ENCODE results near the gene TM2D3. TPM values are rescaled to one million over a fixed set of nuclear protein-coding genes. Genes with fewer than 3 reads are reported as not detected.
"Not testable (repeated sequence)": the region's sequence is repeated elsewhere in the genome, so short reads cannot be mapped to it uniquely, and the experiment has no call there.

The TM2D3 gene
- polyA plus RNA-seq, 10 donors, result 35.6 to 48.0 (median 40.2) TPM

DNA sequence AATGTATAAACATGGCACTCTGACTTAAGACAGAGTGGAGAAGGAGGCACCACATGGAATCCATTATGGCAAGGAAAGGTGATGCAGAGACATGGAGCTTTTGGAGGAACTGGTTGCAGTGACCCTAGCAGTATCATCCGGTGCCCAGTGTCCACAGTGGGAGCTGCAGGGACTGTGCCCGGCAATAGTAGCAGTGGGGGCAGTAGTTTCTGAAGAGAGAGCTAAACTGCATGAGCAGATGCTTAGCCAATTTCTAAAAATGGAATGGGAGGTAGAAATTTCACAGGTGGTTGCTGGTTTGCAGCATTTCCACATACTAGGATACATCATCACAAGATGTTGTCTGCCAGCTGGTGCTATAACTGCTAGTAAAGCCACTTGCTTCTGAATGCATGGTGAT is 7.8 kb upstream of the TM2D3 start:
- DNase-seq, result no peak

DNA sequence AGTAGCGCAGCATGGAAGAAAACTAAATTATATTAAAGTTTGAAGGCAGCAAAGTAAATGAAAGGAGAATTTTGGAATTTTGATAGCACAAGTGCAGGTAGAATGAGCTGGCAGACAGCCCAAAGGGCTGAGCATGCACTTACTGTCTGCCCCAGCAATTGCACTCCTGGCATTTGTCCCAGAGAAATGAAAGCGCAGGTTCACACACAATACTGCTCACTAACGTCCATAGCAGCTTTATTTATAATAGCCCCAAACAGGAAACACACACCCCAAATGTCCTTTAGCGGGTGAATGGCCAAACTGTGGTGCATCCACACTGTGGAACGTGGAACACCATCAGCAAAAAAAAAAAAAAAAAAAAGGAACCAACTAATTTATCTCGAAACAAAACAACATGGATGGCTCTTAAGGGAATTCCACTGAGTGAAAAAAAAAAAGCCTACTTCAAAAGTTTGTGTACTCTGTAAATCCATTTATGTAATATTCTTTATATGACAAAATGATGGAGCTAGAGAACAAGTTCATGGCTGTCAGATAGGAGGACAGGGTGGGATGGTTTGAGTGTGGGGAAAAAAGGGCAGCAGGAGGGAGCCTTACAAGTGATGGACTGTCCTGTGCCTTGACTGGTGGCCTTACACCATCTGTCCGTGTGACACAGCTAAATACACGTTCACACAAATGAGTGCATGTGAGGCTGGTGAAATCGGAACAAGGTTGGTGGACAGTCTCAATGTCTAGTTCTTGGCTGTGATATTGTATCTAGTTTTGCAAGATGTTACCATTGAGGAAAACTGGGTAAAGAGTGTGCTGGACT is 6.0 kb upstream of the TM2D3 start:
- peak in 1 of 3 donors; percentile 18 for DNase-seq

DNA sequence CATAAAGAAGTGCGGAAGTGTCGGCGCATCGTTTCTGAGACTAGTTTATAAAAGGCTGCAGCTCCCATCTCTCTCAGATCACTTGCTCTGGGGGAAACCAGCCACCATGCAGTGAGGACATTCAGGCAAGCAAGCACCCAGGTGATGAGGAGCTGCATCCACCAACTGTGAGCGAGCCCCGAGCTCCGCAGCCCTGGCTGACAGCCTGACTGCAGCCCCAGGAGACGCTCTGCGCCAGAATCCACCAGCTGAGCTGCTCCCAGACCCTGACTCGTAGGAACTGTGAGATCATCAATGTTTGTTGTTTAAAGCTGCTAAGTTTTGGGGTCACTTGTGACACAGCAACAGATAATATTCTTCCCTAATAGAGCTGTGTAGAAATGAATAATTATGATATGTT is 5.0 kb upstream of the TM2D3 start:
- DNase-seq, result no peak

DNA sequence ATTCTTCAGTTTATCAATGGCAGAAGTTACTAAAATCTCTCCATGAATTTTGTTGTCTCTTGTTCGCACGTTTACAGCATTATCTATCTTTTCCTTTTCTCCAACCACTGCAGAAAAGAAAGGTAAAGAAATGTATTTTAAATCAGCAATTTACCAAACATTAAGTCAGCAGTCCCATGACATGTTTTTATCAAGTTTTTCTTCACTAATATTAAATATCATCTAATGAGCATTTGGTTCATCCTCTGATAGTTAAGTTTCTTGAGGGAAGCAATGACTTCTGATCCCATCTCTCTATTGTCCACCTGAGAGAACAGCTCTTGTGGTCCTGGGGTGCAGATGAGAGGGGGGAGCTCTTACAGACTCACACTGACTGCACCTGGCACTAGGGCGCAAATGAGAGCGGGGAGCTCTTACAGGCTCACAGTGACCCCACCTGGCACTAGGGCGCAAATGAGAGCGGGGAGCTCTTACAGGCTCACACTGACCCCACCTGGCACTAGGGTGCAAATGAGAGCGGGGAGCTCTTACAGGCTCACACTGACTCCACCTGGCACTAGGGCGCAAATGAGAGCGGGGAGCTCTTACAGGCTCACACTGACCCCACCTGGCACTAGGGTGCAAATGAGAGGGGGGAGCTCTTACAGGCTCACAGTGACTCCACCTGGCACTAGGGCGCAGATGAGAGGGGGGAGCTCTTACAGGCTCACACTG is 2.6 kb upstream of the TM2D3 start:
- DNase-seq, result not testable (repeated sequence)

DNA sequence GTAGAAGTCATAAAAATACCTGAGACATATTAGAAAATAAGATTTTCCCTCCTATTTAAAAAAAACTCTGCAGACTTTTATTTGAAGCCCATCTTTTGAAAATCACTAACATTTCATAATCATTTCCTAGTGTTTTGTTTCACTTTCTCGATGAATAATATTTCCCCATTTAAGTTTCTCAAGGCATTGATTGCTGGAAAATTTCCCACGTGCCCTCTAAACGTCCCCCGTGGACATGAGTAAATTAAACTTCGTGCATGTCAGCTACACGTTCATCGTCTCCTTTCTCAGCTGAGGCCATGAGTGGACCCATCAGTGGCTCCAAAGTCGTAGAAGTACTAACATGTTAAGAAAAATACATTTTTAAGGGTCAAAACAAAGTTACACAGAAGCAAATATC is 2.0 kb upstream of the TM2D3 start:
- no peak for DNase-seq

DNA sequence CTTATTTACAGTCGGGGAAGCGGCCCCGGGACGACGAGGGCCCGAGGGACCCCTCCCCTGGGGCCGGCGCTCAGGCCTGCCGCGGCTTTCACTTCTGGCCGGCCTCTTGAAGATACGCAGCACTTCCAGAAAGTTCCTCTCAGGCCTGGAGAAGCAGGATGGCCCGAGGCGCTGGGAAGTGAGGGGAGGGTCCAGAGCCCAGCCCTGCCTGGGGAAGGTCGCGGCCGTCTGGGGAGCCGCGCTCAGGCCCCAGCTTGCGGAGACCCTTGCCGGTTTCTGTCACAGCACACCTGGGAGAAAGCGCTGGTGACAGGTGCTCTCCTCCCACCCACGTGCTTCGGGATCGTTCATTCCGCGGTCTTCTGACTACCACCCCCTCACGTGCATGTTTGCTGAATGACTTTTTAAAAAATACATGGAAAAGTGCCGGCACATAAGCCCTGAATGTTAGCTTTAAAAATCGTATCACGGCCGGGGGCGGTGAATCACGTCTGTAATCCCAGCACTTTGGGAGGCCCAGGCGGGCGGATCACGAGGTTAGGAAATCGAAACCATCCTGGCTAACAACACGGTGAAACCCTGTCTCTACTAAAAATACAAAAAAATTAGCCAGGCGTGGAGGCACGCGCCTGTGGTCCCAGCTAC is 727 bp upstream of the TM2D3 start:
- no peak for DNase-seq

DNA sequence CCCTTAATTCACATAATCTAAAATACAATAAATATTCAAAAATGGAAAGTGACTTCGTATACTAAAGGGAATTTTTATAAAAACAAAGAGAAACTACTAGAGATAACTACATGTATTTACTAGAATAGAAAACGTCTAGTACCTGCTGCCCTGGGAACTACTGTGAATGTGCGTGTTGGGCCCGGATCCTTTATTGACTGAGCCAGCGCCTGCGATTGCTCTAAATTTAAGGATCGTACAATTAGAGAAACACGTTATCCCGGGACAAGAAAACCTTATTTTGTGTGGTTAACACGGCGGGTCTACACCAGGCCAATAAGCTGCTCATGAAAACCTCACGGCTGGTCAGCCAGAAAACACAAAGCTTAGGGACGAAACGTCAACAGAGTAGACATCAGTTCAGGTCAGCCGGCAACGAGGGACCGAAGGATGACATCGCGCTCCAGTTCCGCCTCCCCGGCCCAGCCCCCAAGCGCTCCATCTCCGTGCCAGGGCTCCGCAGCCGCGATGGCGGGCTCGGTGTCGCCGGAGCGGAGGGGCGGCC is 555 bp downstream of the TM2D3 start:
- DNase-seq, result peak in 1 of 3 donors; percentile 20

DNA sequence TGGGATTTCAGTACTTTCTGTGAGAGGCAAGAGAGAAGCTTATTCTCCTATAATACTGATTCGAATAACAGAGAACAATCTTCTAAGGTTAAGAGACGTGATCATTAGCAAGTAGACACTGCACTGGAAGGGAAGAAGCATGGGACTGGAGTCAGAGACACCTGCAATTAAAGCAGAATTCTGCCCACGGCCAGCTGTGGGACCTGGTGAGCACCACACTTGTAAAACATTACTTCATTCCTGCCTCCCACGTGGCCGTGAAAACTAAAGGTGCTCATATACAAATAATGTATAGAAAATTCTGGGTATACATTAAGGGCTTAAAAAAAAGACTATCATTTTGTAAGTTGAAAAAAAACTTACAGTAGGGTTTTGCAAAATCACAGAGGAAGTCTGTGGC is 2.0 kb downstream of the TM2D3 start:
- no peak for DNase-seq

DNA sequence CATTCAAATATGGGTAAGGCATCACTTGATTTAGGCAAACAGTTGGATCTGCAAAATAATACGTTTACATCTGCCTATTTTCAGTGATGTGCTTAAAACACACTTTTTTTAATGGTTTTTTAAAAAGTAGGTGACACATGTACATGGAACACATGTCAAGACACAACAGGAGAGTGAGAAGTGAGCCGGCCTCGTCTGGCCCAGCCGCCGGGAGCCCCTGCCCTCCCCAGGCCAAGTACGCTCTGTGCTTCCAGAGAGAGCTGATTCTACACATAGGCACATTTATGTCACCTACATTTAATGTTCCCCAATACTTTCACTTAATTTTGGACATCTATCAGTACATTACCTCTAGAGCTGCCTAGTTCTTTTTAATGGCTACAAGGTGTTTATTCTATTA is 3.8 kb downstream of the TM2D3 start:
- DNase-seq, result no peak

DNA sequence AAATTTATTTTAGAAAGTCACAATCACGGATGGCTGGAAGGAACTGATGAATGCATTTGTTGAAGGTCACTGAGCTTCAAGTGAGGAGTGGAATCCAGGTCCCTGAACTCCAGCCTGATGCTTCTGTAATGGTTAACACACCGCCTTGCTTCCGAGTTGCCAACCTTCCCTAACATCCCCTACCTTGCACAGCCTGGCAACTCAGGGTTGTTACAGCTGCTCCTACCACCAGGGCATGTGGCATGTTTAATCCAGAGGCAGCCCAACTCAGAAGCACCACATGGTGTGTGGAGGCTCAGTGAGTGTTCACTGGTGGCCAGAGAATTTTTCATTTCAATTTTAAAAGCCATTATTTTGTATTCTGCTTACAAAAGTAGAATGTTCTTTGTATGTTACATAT is 4.9 kb downstream of the TM2D3 start:
- no peak for DNase-seq

DNA sequence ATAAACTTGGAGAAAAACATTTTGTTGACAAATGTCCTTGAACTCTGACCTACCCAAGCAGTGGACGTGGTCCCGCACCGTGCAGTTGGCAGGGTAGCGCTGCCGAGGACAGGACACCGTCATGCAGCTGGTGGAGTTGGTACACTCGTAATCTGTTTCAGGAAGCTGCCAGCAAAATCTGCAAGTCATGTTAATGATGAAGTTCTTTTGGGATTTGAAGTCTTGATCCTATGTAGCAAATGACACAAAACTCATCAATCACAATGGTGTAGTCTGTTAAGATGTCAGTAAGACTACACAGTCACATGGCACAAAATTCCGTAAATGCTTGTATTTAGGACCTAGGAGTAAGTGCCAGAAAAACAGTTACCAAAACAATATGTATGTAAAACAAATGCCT is 5.5 kb downstream of the TM2D3 start:
- peak in 1 of 3 donors; percentile 9 for DNase-seq

DNA sequence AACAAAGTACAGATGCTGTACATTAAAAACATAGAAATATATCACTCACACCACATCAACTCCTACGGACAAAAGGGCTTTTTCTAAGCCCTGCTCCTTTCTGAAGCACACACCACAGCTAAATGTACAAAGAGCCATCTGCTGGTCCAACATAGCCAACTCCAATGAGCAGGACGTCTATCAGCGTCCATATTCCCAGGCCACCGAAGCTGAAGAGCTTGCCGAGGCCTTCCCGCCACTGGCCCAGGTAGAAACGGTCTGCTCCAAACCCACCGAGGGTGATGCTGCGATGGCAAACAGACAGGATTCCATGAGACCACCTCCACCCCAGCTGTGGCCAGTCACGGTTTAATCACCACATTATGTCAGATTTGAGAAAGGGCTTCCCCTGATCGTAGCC is 9.8 kb downstream of the TM2D3 start:
- DNase-seq, result no peak

DNA sequence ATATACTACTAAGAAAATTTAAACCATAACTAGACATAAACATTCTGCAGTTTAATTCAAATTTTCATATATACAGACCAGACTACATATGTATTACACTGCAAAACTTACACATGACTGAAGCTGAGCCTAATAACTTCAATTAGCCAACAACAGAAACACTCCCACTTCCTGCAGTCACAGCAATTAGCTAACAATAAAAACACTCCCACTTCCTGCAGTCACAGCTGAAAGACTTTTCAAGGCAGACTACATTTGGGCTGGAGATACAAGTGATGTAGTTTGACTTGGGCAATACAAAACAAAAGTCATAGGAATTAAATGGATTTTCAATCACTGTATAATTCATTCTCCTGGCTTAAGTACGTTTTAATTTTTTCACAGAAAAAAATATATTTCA is 10.3 kb downstream of the TM2D3 start:
- no peak for DNase-seq

DNA sequence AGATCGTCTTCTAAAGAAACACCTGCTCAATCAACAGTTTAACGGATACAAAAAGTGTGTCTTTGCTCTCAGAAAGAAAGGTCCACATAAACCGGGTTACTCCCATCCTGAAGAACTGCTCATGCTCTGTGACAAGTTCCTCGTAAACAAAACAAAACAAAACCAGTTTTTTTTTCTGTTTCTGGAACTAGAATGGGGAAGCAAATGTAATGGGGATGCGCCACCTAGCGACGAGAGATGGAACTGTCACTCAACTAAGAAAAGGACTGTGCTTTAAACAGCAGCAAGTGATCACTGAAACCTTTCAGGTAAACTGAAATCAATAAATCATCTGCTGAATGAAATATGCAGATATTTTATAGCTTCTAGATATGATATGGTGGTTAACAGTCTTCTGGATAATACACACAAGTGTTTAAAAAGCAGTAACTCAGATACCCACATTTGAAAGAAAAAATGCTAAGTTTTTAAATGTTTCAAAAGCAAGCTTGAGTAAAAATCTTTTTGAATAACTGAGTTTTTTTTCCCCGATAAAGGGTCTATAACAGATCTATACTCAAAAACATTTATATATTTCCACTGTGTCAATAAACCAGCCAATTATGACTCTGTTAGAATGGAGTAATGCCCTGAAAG is 10.9 kb downstream of the TM2D3 start:
- peak; percentile 54 to 89 (median 83) for DNase-seq

DNA sequence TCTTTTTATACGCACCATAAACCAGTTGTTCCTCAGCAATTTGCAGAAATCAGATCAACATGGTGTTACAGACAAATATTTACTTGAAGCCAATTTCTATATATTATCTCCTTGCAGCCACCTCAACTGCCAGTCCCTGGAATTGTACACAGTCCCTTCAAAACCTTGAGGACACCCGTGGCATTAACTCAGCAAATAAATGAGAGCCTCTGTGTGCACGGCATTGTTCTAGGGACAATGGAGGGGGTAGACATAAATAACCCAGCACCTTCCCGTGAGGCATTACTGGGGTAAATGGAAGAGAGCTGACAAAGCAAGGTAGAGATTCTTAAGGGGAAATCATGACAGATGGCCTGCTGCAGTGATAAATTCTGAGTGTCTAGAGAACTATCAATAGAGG is 12.5 kb downstream of the TM2D3 start:
- no peak for DNase-seq

DNA sequence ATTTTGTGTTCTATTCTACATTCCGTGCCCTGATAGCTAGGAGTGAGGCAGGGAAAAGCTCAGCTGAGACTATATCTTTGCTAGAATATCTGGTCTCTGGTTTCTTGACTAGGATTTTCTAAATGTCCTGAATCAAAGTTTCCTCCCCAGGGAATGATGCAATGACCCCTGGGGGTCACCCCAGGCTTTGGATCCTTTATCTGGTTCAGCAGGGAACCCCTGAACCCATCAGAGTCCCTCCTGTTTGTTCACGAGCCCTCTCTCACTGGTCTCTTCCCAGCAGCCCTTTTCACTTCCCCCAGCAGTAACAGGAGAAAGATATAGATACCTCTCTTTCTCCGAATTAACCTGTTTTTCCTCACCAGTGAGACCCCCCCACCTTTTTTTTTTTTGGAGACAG is 14.3 kb downstream of the TM2D3 start:
- no peak for DNase-seq

DNA sequence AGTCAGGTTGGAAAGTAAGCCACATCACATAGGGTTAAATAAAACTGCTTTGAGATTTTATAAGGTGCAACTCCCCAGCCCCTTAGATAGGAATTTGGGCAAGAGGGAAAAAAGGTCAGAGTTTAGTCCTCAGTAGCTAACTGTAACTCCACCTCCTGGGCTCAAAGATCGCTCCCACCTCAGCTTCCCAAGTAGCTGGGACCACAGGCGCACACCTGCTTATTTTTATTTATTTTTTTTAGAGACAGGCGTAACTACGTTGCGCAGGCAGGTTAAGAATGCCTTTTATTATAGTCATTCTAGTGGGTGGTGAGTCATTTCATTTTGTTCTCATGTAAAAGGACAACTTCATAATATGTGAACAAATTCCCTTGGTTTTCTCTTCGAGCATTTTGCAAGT is 14.7 kb downstream of the TM2D3 start:
- DNase-seq, result no peak

DNA sequence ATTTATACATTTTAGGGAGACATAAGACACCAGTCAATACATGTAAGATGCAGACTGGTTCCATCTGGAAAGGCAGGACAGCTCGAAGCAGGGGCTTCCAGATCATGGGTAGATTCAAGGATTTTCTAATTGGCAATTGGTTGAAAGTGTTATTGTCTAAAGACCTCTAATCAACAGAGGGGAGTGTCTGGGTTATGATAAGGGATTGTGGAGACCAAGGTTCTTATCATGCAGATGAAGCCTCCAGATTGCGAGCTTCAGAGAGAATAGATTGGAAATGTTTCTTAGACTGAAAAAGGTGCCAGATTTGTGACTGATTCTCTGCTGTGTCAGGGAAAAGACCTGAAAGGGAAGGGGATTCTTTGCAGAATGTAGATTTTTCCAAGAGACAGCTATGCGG is 15.1 kb downstream of the TM2D3 start:
- DNase-seq, result no peak

DNA sequence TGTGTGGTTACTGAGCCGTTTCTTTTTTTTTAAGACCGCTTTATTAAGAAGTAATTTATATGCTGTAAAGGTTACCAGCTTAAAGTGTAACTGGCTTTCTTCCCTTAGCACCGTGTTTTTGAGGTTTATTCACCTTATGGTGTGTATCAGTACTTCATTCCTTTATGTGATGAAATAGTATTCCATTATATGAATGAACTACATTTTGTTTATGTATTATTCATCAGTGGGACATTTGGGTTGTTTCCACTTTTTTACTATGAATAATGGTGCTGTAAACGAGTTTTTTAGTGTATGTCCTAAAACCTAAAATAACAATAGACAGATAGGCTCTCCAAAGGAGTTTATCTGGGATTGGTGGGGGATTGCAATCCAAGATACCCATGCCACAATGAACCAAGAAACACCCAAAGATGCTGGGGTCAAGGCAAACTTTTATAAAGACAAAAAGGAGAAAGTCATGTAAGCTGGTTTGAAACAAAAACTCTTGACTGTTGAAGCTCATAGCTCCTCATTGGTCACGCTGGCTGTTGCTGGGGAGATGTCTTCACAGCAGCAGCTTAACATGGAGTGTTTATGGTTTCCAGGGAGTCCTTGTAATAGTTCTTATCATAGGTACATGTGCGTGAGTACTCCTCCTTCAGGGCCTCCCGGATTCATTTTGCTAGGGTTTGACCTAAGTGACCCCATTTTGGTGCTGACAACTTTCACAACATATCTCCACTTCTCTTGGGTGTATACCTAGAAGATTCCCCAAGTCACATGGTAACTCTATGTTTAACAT is 16.0 kb downstream of the TM2D3 start:
- no peak for DNase-seq

DNA sequence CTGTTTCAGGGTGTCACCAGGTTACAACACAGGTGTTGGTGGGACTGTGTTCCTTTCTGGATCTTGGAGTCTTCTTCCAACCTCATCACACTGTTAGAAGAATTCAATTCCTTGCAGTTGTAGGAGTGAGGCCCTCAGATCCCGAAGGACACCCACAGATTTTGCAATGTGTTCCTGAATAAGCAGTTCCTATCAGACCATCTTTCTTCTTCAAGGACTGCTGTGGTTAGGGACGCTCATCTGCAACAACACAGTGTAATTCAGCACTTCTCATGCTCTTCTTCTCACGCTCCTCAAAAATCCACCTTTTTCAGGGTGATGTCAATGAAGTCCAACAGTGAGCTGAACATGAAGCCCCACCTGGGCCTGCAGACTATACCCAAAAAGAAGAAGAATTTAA is 18.8 kb downstream of the TM2D3 start:
- DNase-seq, result no peak

DNA sequence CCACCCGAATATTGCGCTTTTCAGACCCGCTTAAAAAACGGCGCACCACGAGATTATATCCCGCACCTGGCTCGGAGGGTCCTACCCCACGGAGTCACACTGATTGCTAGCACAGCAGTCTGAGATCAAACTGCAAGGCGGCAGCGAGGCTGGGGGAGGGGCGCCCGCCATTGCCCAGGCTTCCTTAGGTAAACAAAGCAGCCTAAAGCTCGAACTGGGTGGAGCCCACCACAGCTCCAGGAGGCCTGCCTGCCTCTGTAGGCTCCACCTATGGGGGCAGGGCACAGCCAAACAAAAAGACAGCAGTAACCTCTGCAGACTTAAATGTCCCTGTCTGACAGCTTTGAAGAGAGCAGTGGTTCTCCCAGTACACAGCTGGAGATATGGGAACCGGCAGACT is 25.5 kb downstream of the TM2D3 start:
- not testable (repeated sequence) for DNase-seq

Measured in muscle of back (tissue), 11 donors.